ENCODE results near the gene TEX51.

DNA sequence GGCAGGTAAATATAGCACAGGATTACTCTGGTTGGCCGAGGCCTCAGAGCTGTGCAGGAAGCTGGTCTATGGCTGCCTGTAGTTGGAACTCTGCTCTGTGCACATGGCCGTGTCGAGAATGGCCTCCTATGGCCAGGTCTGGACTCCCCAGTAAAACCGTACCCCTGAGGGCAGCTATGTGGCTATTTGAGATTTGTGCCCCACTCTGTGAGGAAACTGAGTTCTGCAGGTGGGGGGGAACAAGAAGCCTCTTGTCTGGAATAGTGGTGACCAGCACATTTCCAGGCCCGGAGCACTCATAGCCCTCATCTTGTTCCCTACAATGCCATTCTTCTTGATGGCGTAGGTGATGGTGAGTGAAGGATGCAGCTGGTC, 15.0 kb upstream of the TEX51 start:
- TF ChIP-seq, protein P1, sequence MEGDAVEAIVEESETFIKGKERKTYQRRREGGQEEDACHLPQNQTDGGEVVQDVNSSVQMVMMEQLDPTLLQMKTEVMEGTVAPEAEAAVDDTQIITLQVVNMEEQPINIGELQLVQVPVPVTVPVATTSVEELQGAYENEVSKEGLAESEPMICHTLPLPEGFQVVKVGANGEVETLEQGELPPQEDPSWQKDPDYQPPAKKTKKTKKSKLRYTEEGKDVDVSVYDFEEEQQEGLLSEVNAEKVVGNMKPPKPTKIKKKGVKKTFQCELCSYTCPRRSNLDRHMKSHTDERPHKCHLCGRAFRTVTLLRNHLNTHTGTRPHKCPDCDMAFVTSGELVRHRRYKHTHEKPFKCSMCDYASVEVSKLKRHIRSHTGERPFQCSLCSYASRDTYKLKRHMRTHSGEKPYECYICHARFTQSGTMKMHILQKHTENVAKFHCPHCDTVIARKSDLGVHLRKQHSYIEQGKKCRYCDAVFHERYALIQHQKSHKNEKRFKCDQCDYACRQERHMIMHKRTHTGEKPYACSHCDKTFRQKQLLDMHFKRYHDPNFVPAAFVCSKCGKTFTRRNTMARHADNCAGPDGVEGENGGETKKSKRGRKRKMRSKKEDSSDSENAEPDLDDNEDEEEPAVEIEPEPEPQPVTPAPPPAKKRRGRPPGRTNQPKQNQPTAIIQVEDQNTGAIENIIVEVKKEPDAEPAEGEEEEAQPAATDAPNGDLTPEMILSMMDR (IDR thresholded peaks at IDR 0.05) = no peak
- TF ChIP-seq SIN3A (IDR thresholded peaks at IDR 0.05; ENCODE audit: borderline replicate concordance, low read depth, low read length) = no peak

Measured in SK-N-SH (cell line).